Vagina (tissue), 2 donors: ENCODE measurements around the gene TMEM14A.

Experiments used
- CTCF ChIP-seq, 3 experiments: fragments of 450-650 bp in 2 of 3; fragments of 200-600 bp in 1 of 3; sonication (generic) in 1 of 3; IDR thresholded peaks; one replicate each; pipeline ENCODE4 v1.5.1; 2017 to 2019; ENCODE audit warnings: antibody characterized with exemption in 3 of 3, mild to moderate bottlenecking in 2 of 3, moderate library complexity in 2 of 3
- POLR2AphosphoS5 ChIP-seq, 2 donors: sonication (generic); formaldehyde crosslinking; IDR thresholded peaks; one replicate each; pipeline ENCODE4 v1.9.0; 2017; ENCODE audit warnings: antibody characterized with exemption in 2 of 2, mild to moderate bottlenecking in 2 of 2, low read depth in 1 of 2; ENCODE audit not compliant: insufficient read depth in 1 of 2

- TF ChIP-seq CTCF (IDR thresholded peaks at IDR 0.05) (no peak), POLR2AphosphoS5 (IDR thresholded peaks at IDR 0.05; ENCODE audit: insufficient read depth in 1 of 2, low read depth in 1 of 2) (no peak)
Observed at GRCh38 chr6:52681416-52681815, 10.5 kb downstream of the TMEM14A start.
